T-helper 1 cell treated with Interleukin-12 subunit alpha and Interleukin-12 subunit beta and Interleukin-4 antibody, amounts not matched to agents 30 ng/mL and 1 ng/mL, for 36 hours (primary cell): ENCODE data around the gene SCN3A. TPM values are rescaled to one million over a fixed set of nuclear protein-coding genes. Genes with fewer than 3 reads are reported as not detected.

ENCODE experiments used
- intact Hi-C: fragments of 100-400 bp; cut with micrococcal nuclease; formaldehyde crosslinking; loops from one replicate; pipeline ENCODE4 v1.15.1; 2024
- total RNA-seq: library from RNA; stranded (reverse); gene quantifications from 2 replicates; pipeline ENCODE4 v1.2.3, GENCODE V29; 2022

SCN3A gene
- total RNA-seq, 1 donor from 2014 or later, result not detected

- intact Hi-C loops, result no loop called here
Measured at GRCh38 chr2:165192729-165193128, 11.1 kb downstream of the SCN3A start.

- intact Hi-C loops, result no loop called here
Measured at GRCh38 chr2:165191096-165191728, 12.6 kb downstream of the SCN3A start.

GRCh38 chr2:165185633-165186032 is 18.2 kb downstream of the SCN3A start:
- intact Hi-C loops, result no loop called here

- intact Hi-C loops, result no loop called here
Measured at GRCh38 chr2:165182029-165182428, 21.8 kb downstream of the SCN3A start.

- intact Hi-C loops, result no loop called here
Measured at GRCh38 chr2:165176780-165177179, 27.1 kb downstream of the SCN3A start.

- intact Hi-C loops, result no loop called here
Measured at GRCh38 chr2:165173215-165173614, 30.6 kb downstream of the SCN3A start.

- intact Hi-C loops, result no loop called here
Measured at GRCh38 chr2:165164201-165164600, 39.6 kb downstream of the SCN3A start.

- intact Hi-C loops, result no loop called here
Measured at GRCh38 chr2:165163761-165164160, 40.1 kb downstream of the SCN3A start.

GRCh38 chr2:165162466-165162865 is 41.4 kb downstream of the SCN3A start:
- intact Hi-C loops, result no loop called here

- intact Hi-C loops, result no loop called here
Measured at GRCh38 chr2:165161510-165161909, 42.3 kb downstream of the SCN3A start.

- intact Hi-C loops, result no loop called here
Measured at GRCh38 chr2:165157160-165157559, 46.7 kb downstream of the SCN3A start.

- intact Hi-C loops, result no loop called here
Measured at GRCh38 chr2:165155152-165155551, 48.7 kb downstream of the SCN3A start.

GRCh38 chr2:165149439-165149838 is 54.4 kb downstream of the SCN3A start:
- intact Hi-C loops, result no loop called here

GRCh38 chr2:165147186-165148045 is 56.4 kb downstream of the SCN3A start:
- intact Hi-C loops, result no loop called here

- intact Hi-C loops, result no loop called here
Measured at GRCh38 chr2:165144315-165144714, 59.5 kb downstream of the SCN3A start.

- intact Hi-C loops, result no loop called here
Measured at GRCh38 chr2:165141601-165142354, 62.1 kb downstream of the SCN3A start.

- intact Hi-C loops, result no loop called here
Measured at GRCh38 chr2:165126244-165126643, 77.6 kb downstream of the SCN3A start.

- intact Hi-C loops, result no loop called here
Measured at GRCh38 chr2:165122521-165122920, 81.3 kb downstream of the SCN3A start.

GRCh38 chr2:165120740-165121467 is 82.9 kb downstream of the SCN3A start:
- intact Hi-C loops, result no loop called here

GRCh38 chr2:165115258-165115657 is 88.6 kb downstream of the SCN3A start:
- intact Hi-C loops, result no loop called here

- intact Hi-C loops, result no loop called here
Measured at GRCh38 chr2:165114346-165114939, 89.4 kb downstream of the SCN3A start.
